NCI-H524 treated with DMSO at 0.1 percent for 48 hours (cell line): ENCODE measurements around the gene TOR1AIP2.

Experiments used
- DNase-seq: peaks from one replicate; lab custom pipeline; 2025; lab: John Stamatoyannopoulos, UW

TOR1AIP2 gene

DNA sequence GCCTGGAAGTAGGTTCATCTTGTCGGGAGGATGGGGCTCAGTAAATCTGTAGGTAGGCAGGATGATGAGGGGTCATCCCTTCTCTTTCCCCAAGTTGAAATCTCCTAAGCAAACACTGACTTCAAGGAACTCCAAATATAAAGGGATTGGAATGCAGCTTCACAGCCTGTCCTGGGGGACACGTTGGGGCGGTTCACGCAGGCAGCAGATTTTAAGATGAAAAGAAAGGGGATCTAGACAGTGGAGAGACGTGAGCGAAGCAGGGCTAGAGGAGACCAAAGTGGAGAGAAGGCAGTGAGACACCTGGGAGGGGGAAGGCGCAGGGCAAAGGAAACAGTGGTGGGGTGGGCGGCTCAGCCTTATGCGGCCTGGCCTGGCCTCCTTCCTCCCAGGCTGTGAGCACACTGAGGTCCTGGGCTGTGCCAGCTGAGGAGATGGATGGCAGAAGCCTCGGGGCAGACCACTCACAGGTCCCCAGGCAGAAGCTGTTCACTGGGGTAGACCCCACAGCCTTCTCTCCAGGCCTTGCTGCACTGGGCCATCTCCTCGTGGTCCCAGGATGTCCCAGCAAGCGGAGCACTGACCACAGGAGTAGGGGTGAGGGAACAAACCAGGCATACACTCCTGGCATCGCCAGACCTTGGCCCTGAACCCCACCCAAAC lies 51.7 kb downstream of the TOR1AIP2 start:
- DNase-seq = no peak

DNA sequence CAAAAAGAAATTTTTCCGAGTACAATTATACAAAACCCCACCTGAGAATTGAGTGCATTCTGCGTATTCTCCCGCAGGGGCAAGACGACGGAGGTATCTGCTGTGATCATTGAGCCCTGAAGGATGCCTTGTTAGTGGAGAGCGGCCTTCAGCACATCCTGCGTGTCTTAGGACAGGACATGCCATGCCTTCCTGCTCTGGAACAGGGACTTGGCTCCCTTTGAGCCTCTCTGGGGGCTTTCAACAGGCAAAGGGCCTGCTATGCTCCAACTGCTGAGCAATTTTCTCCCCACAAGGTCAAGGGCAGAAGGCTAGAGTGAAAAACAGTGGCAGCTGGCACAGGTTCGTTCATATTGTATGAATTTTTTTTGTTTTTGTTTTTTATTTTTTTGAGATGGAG lies 52.4 kb downstream of the TOR1AIP2 start:
- no peak for DNase-seq

DNA sequence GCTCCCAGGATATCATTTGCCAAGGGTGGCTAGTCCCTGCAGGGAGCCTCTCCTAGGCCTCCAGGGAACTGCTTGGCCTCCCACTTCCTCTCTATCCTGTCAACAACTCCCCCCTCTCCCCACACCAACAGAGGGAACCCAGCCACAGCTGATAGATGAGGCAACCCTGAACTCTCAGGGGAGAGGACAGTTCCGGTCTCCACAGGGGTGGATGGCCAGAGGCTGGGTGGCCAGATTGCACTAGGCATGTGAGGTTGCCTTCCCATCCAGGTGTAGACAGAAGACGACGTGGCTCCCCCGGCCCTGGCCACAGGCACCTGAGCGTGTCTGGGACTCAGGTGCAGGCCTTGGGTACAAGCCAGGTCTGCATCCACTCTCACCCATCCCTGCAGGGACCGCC lies 53.3 kb downstream of the TOR1AIP2 start:
- no peak for DNase-seq

DNA sequence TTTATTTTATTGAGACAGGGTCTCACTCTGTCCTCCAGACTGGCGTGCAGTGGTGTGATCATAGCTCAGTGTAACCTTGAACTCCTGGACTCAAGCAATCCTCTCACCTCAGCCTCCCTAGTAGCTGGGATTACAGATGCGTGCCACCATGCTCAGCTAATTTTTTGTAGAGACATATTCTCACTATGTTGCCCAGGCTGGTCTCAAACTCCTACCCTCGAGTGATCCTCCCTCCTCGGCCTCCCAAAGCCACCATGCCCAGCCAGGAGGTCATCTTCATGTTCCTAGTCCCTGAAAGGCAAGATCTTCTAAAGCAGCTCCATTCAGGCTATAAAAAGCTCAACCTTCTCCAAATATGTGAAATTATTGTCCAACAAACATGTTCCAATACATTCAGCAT lies 53.9 kb downstream of the TOR1AIP2 start:
- no peak for DNase-seq

DNA sequence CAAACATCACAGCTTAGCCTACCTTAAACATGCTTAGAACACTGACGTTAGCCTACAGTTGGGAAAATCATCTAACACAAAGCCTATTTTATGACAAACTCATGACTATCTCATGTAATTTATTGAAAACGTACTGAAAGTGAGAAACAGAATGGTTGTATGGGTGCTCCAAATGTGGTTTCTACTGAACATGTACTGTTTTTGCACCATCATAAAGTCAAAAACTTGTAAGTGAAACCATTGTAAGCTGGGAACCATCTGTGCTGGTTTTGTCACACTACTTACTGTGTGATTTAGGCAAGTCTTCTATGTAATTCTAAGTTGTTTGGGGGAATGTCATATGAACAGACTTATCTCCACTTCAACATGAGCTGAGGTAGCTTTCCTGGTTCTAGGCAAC lies 55.5 kb downstream of the TOR1AIP2 start:
- no peak for DNase-seq

DNA sequence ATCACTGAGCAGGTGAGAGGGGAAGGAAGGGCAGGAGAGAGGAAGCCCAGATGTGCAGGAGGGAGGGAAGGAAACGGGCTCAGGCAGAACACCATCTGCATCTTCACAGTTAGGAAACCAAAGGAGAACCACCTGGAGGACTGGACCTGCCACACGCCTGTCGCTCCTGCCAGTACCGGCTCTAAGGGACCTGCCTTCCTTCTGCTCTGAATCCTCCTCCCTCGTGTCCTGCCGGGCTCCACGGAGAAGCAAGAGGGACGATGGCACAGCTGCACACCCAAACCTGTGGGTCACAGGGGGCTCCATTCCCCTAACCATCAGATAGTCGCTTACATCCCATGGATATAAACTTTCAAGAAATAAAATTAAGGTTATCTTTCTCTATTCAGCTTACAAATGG lies 56.1 kb downstream of the TOR1AIP2 start:
- DNase-seq = no peak

DNA sequence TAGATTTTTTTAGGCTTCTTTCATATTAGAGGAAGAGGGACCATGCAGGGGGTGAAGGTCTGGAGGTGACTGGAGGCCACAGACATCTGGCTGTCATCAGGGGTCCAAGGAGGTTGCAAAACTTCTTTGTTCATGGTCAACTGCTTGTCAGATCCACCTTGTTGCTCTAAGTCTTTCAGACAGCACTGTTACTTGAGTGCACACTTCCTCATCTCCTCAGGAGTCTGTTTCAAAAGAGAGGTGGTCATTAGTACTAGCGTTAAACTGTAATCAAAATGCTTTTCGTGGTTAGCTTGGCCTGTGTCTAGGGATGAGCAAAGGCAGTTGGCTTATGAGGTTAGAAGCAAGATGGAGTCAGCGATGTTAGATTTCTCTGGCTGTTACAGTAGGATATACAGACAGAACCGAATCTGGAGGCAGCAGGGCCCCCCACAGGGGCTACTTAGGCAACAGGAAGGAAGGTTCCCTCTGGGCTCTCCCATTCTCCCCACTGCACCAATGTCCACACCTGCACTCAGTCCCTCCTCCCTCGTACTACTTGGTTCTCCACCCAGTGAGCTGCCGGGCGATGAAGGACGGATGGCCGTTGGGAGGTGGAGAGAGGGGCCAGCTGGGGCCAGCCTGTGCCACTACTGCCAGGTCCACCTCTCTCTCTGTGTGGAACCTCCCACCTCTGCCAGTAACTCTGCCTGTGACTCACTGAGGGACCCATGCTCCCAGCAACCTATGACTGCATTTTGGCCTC lies 57.2 kb downstream of the TOR1AIP2 start:
- no peak for DNase-seq

DNA sequence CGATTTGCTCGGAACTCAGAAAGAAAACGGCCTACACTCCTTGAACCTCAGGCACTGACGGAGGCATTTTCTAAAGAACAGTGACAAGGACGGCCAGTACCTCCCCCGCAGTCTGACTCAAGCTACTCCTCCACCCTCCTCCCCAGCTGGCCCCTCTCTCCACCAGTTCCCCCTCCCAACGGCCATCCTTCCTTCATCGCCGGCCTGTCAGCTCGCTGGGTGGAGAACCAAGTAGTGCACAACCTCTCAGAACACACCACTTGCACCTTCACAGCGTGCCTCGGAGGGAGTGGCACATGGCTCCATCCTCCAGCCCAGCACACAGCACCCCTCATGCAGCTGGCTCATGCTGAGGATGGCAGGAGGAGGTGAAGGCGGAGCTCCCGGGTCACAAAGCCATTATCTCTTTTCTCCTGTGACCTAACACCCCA lies 58.8 kb downstream of the TOR1AIP2 start:
- DNase-seq = no peak

DNA sequence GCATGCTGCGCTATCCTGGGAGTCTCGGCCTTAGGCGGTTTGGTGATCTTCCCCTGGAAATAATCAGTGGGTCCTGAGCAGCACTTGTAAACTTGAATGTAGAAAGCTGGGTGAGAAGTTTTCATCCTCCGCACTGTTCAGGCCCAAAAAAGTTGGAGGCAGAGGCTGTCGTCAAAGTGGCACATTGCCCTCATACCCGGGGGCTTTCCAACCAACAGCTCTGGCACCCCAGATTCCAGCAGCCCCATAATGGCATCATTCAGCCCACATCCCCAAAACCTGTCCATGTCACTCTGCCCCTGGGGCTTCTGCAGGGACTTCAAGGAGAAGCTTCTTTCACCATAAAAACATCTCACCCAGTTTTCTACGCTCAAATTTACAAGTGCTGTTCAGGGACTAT lies 59.3 kb downstream of the TOR1AIP2 start:
- no peak for DNase-seq

DNA sequence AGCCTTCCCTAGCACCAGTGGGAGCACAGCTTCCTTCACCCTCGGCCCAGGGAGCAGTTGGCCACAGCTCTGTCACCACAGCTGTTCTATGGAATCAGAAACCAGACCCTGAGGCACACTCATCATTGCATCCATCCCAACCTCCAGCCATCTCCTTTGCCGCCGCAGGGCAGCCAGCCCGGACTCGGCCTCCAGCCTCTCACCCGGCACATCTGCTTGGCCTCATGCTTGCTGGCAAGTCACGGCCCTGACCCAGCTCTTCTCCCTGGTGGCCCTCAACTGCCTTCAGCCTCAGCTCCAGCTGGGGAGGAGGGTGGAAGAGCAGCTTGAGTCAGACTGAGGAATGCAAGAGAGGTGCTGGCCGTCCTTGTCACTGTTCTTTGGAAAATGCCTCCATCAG lies 59.8 kb downstream of the TOR1AIP2 start:
- DNase-seq = no peak

DNA sequence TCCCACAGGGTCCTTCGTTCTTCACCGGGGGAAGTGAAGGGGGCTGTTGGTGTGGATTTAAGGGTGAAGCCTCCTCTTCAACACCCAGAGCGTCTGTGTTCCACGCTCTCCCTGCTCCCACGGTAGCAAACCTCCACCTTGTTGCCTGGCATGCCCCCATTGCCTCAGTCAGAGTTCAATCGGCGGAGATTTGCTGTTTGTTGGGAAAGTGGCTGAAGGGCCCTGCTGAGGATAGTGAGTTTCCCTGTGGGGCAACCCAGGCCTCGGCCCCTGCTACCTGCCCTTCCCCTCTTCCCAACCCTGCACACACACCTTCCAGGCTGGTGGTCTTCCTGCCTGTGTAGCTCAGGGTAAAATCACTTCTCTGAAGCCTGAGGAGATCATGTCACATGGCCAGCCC lies 60.5 kb downstream of the TOR1AIP2 start:
- DNase-seq = no peak

DNA sequence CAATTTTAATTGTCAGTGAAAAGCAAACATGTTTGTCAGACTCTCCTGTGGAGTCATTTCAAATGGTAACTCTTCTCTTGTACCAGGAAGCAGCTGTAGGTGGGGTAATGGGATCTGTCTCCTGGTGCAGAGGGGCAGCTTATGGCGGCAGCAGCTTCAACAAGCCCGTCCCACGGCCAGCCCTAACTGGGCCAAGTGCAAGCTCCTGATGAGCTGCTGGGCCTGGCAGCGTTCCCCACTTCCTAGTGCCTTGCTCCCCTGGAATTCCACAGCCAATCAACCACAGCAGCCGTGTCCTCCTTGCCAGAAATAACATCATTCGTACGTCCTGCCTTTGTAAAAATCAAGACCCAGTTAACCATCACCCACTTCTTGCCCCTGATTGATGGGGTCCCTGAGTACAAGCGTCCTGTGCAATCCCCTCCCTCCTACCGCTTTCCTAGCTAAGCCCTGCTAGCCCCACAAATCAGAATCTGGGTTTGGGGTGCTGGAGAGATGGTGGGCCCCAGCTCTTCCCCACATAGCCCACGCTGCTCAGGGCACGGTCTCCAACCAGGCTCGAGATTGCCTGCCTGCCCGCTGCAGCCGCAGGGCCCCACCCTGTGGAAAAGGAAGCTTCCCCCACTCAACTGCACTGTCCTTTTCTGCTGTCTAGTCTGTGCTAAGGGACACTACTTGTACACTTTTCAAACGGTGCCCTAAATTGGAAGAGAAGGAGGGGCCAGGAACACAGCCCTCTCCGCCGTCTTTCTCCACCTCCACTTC lies 61.2 kb downstream of the TOR1AIP2 start:
- no peak for DNase-seq

DNA sequence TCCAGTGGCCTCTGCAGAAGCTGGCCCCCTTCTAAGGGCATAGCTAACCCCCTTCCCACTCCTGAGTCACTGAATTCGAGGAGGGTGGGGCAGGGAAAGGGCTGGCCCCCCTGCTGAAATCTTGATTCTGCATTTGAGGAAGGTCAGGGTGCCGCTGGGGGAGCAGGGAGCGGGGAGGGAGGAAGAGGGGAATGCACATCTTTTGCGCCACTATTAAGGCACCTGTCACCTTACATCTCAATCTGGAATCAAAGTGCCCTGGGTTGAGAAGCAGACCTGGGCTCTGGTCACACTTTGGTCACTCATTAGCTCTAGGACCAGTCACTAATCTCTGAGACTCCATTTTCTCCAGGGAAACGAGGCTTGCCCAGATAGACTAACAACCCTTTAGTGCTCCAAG lies 62.0 kb downstream of the TOR1AIP2 start:
- DNase-seq = no peak

DNA sequence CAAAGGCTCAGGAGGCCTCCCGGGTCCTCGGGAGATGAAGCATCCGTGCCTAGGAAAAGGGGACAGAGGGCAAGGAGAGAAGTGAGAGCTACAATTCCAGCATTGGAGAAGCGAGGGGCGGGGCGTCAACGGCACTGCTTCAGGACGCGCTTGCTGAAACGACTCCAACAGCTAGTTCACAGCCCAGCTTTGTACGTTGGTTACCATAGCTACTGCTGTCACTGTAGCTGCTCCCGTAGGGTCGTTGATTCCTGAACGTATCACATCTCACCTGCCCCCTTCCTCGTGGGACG lies 63.1 kb downstream of the TOR1AIP2 start:
- DNase-seq = no peak

DNA sequence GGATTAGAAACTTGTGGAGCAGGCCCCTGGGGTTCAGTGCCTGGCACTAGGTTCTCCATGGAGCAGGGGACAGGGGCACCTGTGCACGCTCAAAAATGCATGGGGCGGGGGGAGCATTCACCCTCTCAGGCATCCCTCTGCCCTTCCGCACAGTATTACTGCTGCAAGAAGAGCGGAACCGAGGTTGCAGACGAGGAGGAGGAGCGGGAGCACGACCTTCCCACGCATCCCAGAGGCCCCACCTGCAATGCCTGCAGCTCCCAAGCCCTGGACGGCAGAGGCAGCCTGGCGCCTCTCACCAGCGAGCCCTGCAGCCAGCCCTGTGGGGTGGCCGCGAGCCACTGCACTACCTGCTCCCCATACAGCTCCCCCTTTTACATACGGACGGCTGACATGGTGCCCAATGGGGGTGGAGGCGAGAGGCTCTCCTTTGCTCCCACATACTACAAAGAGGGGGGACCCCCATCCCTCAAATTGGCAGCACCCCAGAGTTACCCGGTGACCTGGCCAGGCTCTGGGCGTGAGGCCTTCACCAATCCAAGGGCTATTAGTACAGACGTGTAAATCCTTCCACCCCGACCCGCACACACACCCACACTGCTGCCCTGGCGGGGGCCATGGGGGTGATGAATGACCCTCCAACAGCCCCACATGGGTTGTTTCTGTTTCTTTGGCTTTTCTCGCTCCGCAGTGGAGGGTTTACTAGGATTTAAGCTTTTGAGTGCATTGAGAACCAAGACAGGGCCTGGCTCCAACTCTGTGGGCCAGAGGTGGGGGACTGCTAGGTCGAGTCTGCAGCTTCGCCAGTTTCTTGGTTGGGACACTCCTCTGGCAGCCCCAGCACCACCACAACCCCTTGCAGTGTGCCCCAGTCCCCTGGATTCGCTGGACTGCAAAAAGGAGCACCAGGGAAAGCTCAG lies 63.7 kb downstream of the TOR1AIP2 start:
- DNase-seq = no peak

DNA sequence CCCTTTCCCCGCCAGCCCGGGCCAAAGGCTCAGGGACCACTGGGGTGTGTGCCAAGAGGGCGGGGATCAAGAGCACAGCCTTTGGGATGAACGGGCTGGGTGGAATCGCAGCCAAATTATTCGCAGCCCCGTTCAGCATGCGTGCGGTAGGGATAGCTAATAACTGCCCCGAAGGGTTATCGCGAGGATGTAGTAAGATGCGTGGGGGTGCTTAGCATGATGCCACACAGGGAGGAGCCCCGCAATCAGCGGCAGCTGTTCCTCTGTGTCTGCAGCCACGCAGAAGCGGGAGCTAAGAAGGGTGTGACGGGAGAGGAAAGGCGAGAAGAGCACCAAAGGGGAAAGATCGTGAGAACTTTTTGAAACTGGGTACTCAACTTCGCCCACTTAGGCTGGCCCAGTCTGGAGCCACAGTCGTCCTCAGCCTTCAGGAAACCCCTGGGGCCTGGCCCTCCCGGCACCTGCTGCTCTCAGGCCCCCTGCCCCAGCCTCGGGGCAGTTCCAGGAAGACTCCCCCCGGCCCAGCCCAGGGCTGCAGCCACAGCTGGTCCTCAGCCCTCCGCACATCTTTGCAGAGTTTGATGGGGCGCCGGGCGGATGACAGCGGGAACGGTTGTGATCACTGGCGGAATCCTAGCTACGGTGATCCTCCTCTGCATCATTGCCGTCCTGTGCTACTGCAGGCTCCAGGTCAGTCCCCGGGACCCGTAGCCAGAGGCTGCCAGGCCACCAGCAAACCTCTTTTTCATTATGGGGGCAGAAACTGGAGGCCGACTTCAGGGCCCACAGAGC lies 64.9 kb downstream of the TOR1AIP2 start:
- no peak for DNase-seq

DNA sequence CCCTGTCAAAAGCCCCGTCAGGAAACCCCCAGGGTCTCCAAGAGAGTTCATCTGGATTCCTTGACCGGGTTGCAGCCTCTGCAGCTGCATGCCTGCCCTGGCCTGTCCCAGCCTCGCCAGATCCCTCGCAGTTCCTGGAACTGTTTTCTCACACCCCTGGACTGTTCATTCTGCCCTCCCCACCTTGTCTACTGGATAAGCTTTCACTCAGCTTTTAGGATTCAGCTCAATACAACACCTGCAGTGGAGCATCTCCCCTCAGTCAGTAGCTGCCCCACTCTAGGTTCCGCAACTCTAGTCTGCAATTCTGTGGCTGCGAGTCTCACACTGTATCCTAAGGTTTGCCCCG lies 67.3 kb downstream of the TOR1AIP2 start:
- DNase-seq = no peak

DNA sequence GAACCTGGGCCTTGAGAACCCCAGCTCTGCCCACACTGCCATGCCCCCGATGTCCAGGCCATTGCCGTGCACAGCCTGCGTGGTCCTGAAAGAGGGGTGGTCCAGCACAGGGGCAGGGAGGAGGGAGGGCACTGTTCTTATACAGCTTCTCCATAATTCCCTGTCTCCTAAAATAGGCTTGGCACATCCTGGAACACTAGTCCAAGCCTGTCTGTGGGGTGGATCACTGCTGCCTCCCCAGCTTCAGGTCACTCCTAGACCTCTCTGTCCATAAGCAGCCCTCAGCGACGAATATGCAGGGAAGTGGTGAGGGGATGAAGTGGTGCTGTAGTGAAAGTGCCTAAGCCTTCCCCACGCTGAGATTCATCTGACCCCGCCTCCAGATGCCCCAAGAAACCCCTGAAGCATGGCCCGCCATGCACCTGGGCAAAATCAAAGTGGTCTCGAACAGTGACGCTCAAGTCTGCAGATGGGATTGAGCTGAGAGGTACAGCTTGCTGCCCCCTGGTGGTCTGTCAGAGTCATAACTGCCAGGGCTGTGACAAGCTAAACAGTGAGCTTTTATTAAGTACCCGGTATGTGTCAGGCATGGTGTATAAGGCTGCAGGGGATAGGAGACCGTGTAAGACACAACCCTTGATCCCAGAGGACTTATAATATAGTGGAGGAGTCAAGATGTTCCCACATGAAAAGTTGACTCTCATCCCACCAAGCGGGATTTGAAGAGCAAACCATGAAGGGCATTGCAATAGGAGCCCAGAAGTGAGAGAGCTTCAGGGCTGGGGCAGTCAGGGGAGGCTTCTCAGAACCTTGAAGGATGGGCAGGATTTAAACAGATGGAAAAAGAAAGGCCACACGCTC lies 67.9 kb downstream of the TOR1AIP2 start:
- no peak for DNase-seq

DNA sequence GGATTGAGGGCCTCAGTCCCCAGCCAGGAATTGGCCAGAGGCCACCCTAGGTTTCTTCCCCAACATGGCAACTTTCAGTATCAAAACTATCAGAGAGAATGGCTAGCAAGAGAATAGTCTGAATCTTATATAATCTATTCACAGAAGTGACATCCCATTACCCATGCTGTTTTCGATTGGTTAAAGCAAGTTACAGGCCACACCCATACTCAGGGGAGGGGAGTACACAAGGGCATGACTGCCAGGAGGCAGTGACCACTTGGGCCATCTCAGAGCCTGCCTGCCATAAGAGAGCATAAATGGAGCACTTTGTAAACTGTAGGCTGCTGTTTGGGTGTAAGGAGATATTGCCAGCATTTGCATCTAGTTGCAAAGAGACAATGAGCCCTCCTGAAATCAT lies 69.1 kb downstream of the TOR1AIP2 start:
- no peak for DNase-seq

DNA sequence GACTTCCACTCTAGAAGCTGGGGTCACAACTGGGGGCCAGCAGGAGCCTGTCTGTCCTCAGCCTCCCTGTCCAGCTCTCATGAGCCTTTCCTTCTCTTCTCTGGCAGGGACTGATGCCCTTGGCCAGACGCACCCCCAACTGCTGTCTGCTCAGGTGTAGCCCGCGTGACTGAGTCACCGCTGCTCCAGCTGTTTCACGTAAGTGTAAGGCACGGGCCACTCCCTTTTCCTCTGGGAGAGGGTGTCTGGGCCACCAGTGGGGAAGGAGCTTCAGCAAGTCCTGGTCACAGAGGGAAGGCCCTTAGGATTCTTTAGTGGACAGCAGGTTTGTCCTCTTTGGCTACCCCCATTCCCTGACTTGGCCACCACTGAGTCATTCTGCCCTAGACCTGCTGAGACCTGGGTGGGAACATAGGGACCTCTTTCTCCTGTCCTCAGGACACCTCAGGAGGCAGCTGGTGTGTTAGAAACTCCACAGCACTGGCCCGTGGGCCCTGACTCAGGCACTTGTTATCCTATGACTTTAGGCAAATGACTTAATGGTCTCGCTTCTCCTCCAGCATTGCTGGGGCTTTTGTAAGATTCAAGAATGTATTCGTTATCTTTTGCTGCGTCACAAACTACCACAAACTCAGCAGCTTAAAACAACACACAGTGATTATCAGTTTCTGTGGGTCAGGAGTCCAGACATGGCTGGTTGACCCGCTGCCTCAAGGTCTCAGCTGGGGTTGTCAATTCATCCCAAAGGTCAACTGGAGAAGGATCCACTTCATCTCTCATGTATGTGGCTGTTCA lies 69.7 kb downstream of the TOR1AIP2 start:
- DNase-seq = no peak
